OCI-LY3 (cell line): ENCODE data around the gene S100A16.

Experiments
- CTCF ChIP-seq: fragments of 200-600, 300-600 bp; sonication (generic); IDR thresholded peaks from 2 replicates; pipeline ENCODE4 v1.5.1; 2014; ENCODE audit warnings: antibody characterized with exemption, low read length, low read depth
- EZH2phosphoT487 ChIP-seq: fragments of 200-600 bp; shearing (Covaris generic); IDR thresholded peaks from 2 replicates; pipeline ENCODE4 v1.6.1; 2018; ENCODE audit warnings: antibody characterized with exemption, mixed run types, low read depth

- TF ChIP-seq CTCF (peak; percentile 99), EZH2phosphoT487 (no peak)
Measured at GRCh38 chr1:153568367-153569099, 44.4 kb downstream of the S100A16 start.
